HCT116 (cell line): ENCODE results near the gene TMED10. TPM values are rescaled to one million over a fixed set of nuclear protein-coding genes. Genes with fewer than 3 reads are reported as not detected.

ENCODE experiments used
- ATAC-seq: fragments of 200-7000 bp; cut with Tn5 transposase; 2 replicates; pipeline ENCODE4 v1.9.1; 2020; ENCODE audit warnings: mild to moderate bottlenecking, moderate library complexity
- BruUV-seq: library from RNA; stranded (reverse); fragments of 400-500 nt; replicated peaks from 2 replicates; lab custom pipeline; 2021; lab: Mats Ljungman, UMichigan
- CTCF ChIA-PET: fragments of 300-600 bp; sonication (Branson Sonifier 250); formaldehyde crosslinking; loops from one replicate; lab custom pipeline; 2021; ENCODE audit warnings: antibody characterized with exemption; lab: Charles Lee
- POLR2A ChIA-PET: fragments of 300-600, 350-600 bp; sonication (Branson Sonifier 250); formaldehyde crosslinking; loops from one replicate; lab custom pipeline; 2021; ENCODE audit warnings: antibody characterized with exemption; lab: Charles Lee
- RAD21 ChIA-PET, 2 experiments: fragments of 300-600 bp; sonication (Branson Sonifier 250); formaldehyde crosslinking; loops; one replicate each; lab custom pipeline; 2023; ENCODE audit warnings: low total read pairs in 2 of 2; ENCODE audit not compliant: uncharacterized antibody in 2 of 2, unreplicated experiment in 2 of 2, low non-redundant PET in 1 of 2; lab: Charles Lee
- DNase-seq: peaks from one replicate; pipeline ENCODE4 v3.0.0-alpha.2; 2010; ENCODE audit warnings: low read depth, low spot score
- H2AFZ ChIP-seq: fragments of 200-600 bp; shearing (Covaris generic), sonication (generic); 2 replicates; pipeline ENCODE4 v1.6.1; 2017; ENCODE audit warnings: low read depth, mixed run types, mixed read lengths, antibody characterized with exemption, low read length; ENCODE audit not compliant: poor library complexity, severe bottlenecking
- H3K27ac ChIP-seq: 2 replicates; pipeline ENCODE4 v1.5.1; 2012; ENCODE audit warnings: low read depth, low read length
- H3K27me3 ChIP-seq: fragments of 200-600 bp; sonication (generic); 2 replicates; pipeline ENCODE4 v1.6.1; 2016; ENCODE audit warnings: mixed run types, low read length, mixed read lengths; ENCODE audit not compliant: insufficient read depth
- H3K36me3 ChIP-seq, 2 experiments: fragments of 200-500 bp in 1 of 2; fragments of 200-600 bp in 1 of 2; sonication (Bioruptor generic) in 1 of 2; sonication (generic) in 1 of 2; 2 replicates each; pipeline versions ENCODE4 v1.5.1 to v1.6.1; 2014 to 2016; ENCODE audit warnings: low read length in 2 of 2, inconsistent platforms in 1 of 2, mixed read lengths in 1 of 2, mixed run types in 1 of 2; ENCODE audit not compliant: insufficient read depth in 2 of 2, control insufficient read depth in 1 of 2
- H3K4me1 ChIP-seq, 2 experiments: fragments of 200-600 bp in 1 of 2; sonication (generic) in 1 of 2; 2 replicates each; pipeline versions ENCODE4 v1.5.1 to v1.6.1; 2012 to 2017; ENCODE audit warnings: low read length in 2 of 2, inconsistent platforms in 1 of 2, mild to moderate bottlenecking in 1 of 2, mixed read lengths in 1 of 2, mixed run types in 1 of 2, moderate library complexity in 1 of 2; ENCODE audit not compliant: insufficient read depth in 2 of 2, control insufficient read depth in 1 of 2
- H3K4me2 ChIP-seq: fragments of 200-600 bp; sonication (generic); 2 replicates; pipeline ENCODE4 v1.6.1; 2017; ENCODE audit warnings: mixed run types, low read length, mixed read lengths
- H3K4me3 ChIP-seq, 2 experiments: fragments of 200-600 bp in 1 of 2; sonication (generic) in 1 of 2; replicated peaks in 1 of 2; 2 replicates each; pipeline ENCODE4 v1.5.1; 2011 to 2016; ENCODE audit warnings: low read length in 2 of 2, control low read depth in 1 of 2, low read depth in 1 of 2, mild to moderate bottlenecking in 1 of 2, mixed read lengths in 1 of 2, mixed run types in 1 of 2
- H3K79me2 ChIP-seq: fragments of 200-600 bp; sonication (generic); 2 replicates; pipeline ENCODE4 v1.6.1; 2017; ENCODE audit warnings: mild to moderate bottlenecking, mixed run types, low read length, moderate library complexity, mixed read lengths; ENCODE audit not compliant: insufficient read depth
- H3K9ac ChIP-seq: fragments of 200-600 bp; sonication (generic); 2 replicates; pipeline ENCODE4 v1.6.1; 2016; ENCODE audit warnings: low read length, mixed read lengths
- H3K9me2 ChIP-seq: fragments of 200-600 bp; sonication (generic), shearing (Covaris generic); 2 replicates; pipeline ENCODE4 v1.6.1; 2017; ENCODE audit warnings: mixed run types, mild to moderate bottlenecking, moderate library complexity; ENCODE audit not compliant: insufficient read depth
- H3K9me3 ChIP-seq, 2 experiments: fragments of 200-500 bp in 1 of 2; fragments of 200-600 bp in 1 of 2; sonication (Bioruptor generic) in 1 of 2; sonication (generic) in 1 of 2; 2 replicates each; pipeline ENCODE4 v1.6.1; 2014 to 2017; ENCODE audit warnings: low read length in 2 of 2, mixed read lengths in 2 of 2, inconsistent platforms in 1 of 2, low read depth in 1 of 2, mild to moderate bottlenecking in 1 of 2, mixed run types in 1 of 2, moderate library complexity in 1 of 2; ENCODE audit not compliant: control insufficient read depth in 1 of 2, insufficient read depth in 1 of 2
- H4K20me1 ChIP-seq: fragments of 200-600 bp; sonication (generic), shearing (Covaris generic); 2 replicates; pipeline ENCODE4 v1.6.1; 2017; ENCODE audit warnings: mixed run types, mild to moderate bottlenecking, moderate library complexity; ENCODE audit not compliant: insufficient read depth
- EGR1 ChIP-seq: IDR thresholded peaks from 2 replicates; pipeline ENCODE4 v1.6.1; 2012; ENCODE audit warnings: low read depth
- ELF1 ChIP-seq: IDR thresholded peaks from 2 replicates; pipeline ENCODE4 v1.6.1; 2012; ENCODE audit warnings: low read depth, borderline replicate concordance
- EZH2phosphoT487 ChIP-seq: fragments of 200-600 bp; IDR thresholded peaks from 2 replicates; pipeline ENCODE4 v1.6.1; 2018; ENCODE audit warnings: antibody characterized with exemption, borderline replicate concordance
- FOSL1 ChIP-seq: IDR thresholded peaks from 2 replicates; pipeline ENCODE4 v1.6.1; 2012; ENCODE audit warnings: low read depth
- POLR2AphosphoS5 ChIP-seq: IDR thresholded peaks from 2 replicates; pipeline ENCODE4 v1.6.1; 2011; ENCODE audit warnings: mild to moderate bottlenecking, low read depth, low read length, moderate library complexity
- SIN3A ChIP-seq: IDR thresholded peaks from 2 replicates; pipeline ENCODE4 v1.6.1; 2012; ENCODE audit warnings: low read depth
- YY1 ChIP-seq: IDR thresholded peaks from 2 replicates; pipeline ENCODE4 v1.6.1; 2011; ENCODE audit warnings: low read length, low read depth, moderate library complexity, mild to moderate bottlenecking; ENCODE audit not compliant: insufficient replicate concordance; ENCODE audit errors: extremely low read depth
- ZNF274 ChIP-seq: fragments of 200-500 bp; sonication (Bioruptor generic); IDR thresholded peaks from 2 replicates; pipeline ENCODE4 v1.6.1; 2014; ENCODE audit warnings: mild to moderate bottlenecking, low read depth, low read length, inconsistent platforms
- intact Hi-C: fragments of 100-400 bp; cut with micrococcal nuclease; formaldehyde crosslinking; loops from 2 replicates; pipeline ENCODE4 v1.10.0; 2022
- total RNA-seq: library from RNA; stranded (reverse); gene quantifications from one replicate; pipeline ENCODE4 v1.2.1, GENCODE V29; 2021; ENCODE audit not compliant: unreplicated experiment
- TF ChIP-seq, protein P1 (sequence below): IDR thresholded peaks from 2 replicates; pipeline ENCODE4 v1.6.1; 2012
- TF ChIP-seq, protein P2 (sequence below): IDR thresholded peaks from 2 replicates; pipeline ENCODE4 v1.6.1; 2012
- TF ChIP-seq, protein P3 (sequence below): IDR thresholded peaks from 2 replicates; pipeline ENCODE4 v1.6.1; 2011; ENCODE audit warnings: mild to moderate bottlenecking, low read length, moderate library complexity; ENCODE audit not compliant: insufficient replicate concordance; ENCODE audit errors: extremely low read depth

TMED10 gene
- total RNA-seq, 1 experiment from 2014 or later: 303 TPM

DNA sequence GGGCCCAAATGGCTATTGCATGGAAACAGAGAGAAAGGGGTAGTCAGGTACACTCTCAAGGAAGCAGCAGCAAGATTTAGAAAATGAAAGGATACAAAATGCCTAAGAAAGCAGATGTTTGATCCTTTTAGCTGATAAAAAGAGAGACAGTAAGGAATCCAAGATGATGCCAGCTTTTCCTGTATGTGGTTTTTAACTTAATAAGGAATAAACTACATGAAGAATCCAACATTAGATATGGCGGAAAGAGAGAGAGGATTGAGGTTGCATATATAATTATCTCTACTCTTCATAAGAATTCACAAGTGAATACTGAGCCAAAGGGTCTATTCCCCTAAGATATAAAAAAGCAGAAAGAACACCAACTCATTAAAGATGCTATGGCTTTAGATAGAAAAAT lies 11.6 kb downstream of the TMED10 start:
- ChIA-PET CTCF (no interaction called here), RAD21 (no interaction called here), POLR2A (no interaction called here)
- H3K36me3 ChIP-seq: no peaks in the 10 kb centered on the region
- TF ChIP-seq, protein P1, sequence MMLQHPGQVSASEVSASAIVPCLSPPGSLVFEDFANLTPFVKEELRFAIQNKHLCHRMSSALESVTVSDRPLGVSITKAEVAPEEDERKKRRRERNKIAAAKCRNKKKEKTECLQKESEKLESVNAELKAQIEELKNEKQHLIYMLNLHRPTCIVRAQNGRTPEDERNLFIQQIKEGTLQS: no peak
- no peak for TF ChIP-seq YY1
- no peak for TF ChIP-seq FOSL1
- no peaks in the 10 kb centered on the region for H4K20me1 ChIP-seq
- no peaks in the 10 kb centered on the region for H3K27me3 ChIP-seq
- H2AFZ ChIP-seq: no peak overlapping the region
- peaks cover 97% of the 10 kb centered on the region for H3K79me2 ChIP-seq
- DNase-seq: no peak
- peaks cover 0 to 4% of the 10 kb centered on the region in 2 experiments; a peak in 2 of 4 replicates for H3K4me1 ChIP-seq
- H3K9ac ChIP-seq: no peak overlapping the region
- intact Hi-C loops: no loop called here
- no peak overlapping the region for H3K4me2 ChIP-seq
- H3K9me3 ChIP-seq: no peaks in the 10 kb centered on the region
- ATAC-seq: no peak
- no peak overlapping the region for H3K27ac ChIP-seq
- BruUV-seq: no TSS peak
- H3K9me2 ChIP-seq: no peaks in the 10 kb centered on the region
- H3K4me3 ChIP-seq: no peak overlapping the region

DNA sequence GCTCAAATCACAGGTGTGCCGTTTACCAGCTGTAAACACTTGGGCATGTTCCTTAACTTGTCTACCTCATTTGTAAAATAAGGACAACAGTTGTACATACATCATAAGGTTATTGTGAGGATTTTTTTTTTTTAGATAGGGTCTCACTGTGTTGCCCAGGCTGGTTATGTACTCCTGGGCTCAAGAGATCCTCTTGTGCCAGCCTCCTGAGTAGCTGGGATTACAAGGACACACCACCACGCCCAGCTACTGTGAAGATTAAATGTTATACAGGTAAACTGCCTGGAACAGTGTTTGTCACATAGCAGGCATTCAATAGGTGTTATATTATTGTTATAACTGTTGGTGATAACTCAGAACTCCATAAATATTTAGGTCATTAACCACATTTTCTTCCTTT lies 12.7 kb downstream of the TMED10 start:
- H3K4me1 ChIP-seq: peaks cover 0 to 4% of the 10 kb centered on the region in 2 experiments; a peak in 2 of 4 replicates
- no peaks in the 10 kb centered on the region for H3K27me3 ChIP-seq
- H4K20me1 ChIP-seq: no peaks in the 10 kb centered on the region
- ATAC-seq (no peak), DNase-seq (no peak)
- POLR2A ChIA-PET: no interaction called here
- intact Hi-C loops: no loop called here
- H3K9ac ChIP-seq: no peak overlapping the region
- H3K4me2 ChIP-seq: no peak overlapping the region
- CTCF ChIA-PET: interaction anchor here (0.6 kb wide), 1 partner anchor 837 kb away, joined by 3 read pairs; no protein-coding TSS in a partner anchor
- H3K9me3 ChIP-seq: no peaks in the 10 kb centered on the region
- H3K27ac ChIP-seq: no peak overlapping the region
- peaks cover 96% of the 10 kb centered on the region for H3K79me2 ChIP-seq
- H3K9me2 ChIP-seq: no peaks in the 10 kb centered on the region
- RAD21 ChIA-PET: interaction anchor here (0.7 kb wide), 2 partner anchors 284 to 415 kb away, joined by 3 to 5 read pairs; partner anchors contain the start of gene FLVCR2 (in 1 of the 2)
- no TSS peak for BruUV-seq
- TF ChIP-seq ELF1 (no peak), SIN3A (no peak), EZH2phosphoT487 (no peak), ZNF274 (no peak), EGR1 (no peak), POLR2AphosphoS5 (no peak)
- TF ChIP-seq, protein P2, sequence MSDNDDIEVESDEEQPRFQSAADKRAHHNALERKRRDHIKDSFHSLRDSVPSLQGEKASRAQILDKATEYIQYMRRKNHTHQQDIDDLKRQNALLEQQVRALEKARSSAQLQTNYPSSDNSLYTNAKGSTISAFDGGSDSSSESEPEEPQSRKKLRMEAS: no peak
- TF ChIP-seq, protein P1: no peak
- TF ChIP-seq, protein P3, sequence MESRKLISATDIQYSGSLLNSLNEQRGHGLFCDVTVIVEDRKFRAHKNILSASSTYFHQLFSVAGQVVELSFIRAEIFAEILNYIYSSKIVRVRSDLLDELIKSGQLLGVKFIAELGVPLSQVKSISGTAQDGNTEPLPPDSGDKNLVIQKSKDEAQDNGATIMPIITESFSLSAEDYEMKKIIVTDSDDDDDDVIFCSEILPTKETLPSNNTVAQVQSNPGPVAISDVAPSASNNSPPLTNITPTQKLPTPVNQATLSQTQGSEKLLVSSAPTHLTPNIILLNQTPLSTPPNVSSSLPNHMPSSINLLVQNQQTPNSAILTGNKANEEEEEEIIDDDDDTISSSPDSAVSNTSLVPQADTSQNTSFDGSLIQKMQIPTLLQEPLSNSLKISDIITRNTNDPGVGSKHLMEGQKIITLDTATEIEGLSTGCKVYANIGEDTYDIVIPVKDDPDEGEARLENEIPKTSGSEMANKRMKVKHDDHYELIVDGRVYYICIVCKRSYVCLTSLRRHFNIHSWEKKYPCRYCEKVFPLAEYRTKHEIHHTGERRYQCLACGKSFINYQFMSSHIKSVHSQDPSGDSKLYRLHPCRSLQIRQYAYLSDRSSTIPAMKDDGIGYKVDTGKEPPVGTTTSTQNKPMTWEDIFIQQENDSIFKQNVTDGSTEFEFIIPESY: no peak
- H2AFZ ChIP-seq: no peak overlapping the region
- H3K4me3 ChIP-seq: no peak overlapping the region
- H3K36me3 ChIP-seq: no peaks in the 10 kb centered on the region
